ENCODE measurements around the gene SLC6A14. TPM values are rescaled to one million over a fixed set of nuclear protein-coding genes. Genes with fewer than 3 reads are reported as not detected.

Gene SLC6A14
- total and polyA plus RNA-seq, 7 experiments from 2014 or later, result not detected

DNA sequence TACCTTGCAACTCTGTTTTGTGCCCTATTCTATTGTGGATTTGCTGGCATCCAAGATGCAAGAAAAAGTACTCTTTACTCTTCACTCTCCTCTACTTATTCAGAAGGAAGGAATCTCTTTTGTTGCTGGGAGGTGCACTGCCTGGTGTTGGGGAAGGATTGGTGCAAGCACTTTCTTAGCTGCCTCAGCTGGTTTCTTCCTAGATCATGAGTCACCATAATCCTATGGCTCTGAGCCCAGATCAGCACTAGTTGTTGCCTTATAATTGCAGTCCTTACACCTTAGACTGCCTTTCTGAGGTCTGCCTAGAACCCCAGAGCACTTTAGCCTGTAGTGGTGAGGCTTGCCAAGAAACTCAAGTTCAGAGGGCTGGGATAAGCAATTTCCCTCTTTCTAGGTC lies 63.4 kb downstream of the SLC6A14 start:
- CTCF ChIA-PET, result no interaction called here
- no peak overlapping the region for H3K27ac ChIP-seq (ENCODE audit: low read depth, low read length)
- no peaks in the 10 kb centered on the region for H3K36me3 ChIP-seq (ENCODE audit: control insufficient read depth in 2 of 3, insufficient read depth in 3 of 3, low read length in 3 of 3)
- H3K27me3 Mint-ChIP-seq, result no peaks in the 10 kb centered on the region
- H3K4me1 Mint-ChIP-seq, result no peaks in the 10 kb centered on the region
- no peak overlapping the region for H3K27ac Mint-ChIP-seq
- ATAC-seq (no peak), DNase-seq (no peak)
- peaks cover 0 to 4% (median 0%) of the 10 kb centered on the region in 11 donors for H3K9me3 Mint-ChIP-seq
- POLR2A ChIA-PET, result no interaction called here
- H3K36me3 Mint-ChIP-seq, result no peaks in the 10 kb centered on the region
- intact Hi-C loops (cut with micrococcal nuclease), result no loop called here
- H3K27me3 ChIP-seq (ENCODE audit: control insufficient read depth in 2 of 2, insufficient read depth in 2 of 2, low read length in 2 of 2), result no peaks in the 10 kb centered on the region
- no peak overlapping the region for H3K4me3 ChIP-seq (ENCODE audit: low read length)
- H3K4me1 ChIP-seq (ENCODE audit: control insufficient read depth in 2 of 2, insufficient read depth in 2 of 2, low read length in 2 of 2), result no peaks in the 10 kb centered on the region
- H3K4me3 Mint-ChIP-seq, result no peak overlapping the region
- no peaks in the 10 kb centered on the region for H3K9me3 ChIP-seq (ENCODE audit: control insufficient read depth in 2 of 3, low read length in 3 of 3)

Other genes with a start within 250 kb of the SLC6A14 start
- not detected for gene CT83, start 26.4 kb downstream of the SLC6A14 start, total RNA-seq
- not detected for gene CT83, start 26.4 kb downstream of the SLC6A14 start, polyA plus RNA-seq